ENCODE data around the gene KLHDC4. TPM values are rescaled to one million over a fixed set of nuclear protein-coding genes. Genes with fewer than 3 reads are reported as not detected.
A peak's percentile ranks its signal among the peaks of the same experiment; 100 is the strongest.

KLHDC4 gene
- total RNA-seq, 1 donor from 2014 or later: 16.6 TPM

DNA sequence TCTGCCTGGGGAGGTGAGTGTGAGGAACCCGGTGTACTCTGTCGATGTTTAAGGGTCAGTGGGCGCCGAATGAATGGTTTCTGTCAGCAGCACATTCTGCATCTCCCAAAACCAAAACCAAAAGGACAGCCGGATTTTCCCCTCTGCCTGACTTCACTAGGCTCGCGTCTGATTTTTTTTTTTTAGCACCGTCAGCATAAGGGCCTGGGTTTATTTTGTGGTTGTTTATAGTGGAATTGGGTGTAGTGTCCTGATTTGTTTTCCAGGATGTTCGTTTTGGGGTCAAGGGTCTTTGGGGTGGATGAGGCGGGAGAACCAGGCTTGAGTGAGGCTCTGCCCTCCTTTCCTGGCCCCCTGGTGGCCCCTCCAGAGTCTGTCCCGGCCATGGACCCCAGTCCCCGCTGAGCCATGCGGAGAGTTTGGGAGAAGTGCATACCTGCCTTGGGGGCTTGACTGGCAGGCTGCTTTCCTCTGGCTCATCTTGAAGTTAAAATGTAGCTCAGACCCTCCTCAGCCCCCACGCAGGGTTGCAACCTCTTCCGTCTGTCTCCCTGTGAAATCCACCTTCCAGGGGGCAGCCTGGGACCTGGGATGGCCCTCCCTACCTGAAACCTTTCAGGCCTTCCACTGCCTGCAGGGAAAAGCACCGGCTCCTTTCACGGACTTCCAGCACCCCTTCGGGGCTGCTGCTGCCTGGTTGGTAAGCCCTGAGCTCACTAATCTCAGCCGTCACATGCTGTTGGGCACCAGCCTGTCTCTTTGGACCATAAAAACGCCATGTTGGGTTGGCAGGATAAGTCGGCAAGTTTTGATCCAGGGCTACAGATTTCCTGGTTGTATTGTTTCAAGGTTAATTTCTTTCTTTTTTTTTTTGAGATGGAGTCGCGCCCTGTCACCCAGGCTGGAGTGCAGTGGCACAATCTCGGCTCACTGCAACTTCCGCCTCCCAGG is 103.3 kb downstream of the KLHDC4 start:
- no peak for DNase-seq (ENCODE audit: low read depth in 2 of 2)

DNA sequence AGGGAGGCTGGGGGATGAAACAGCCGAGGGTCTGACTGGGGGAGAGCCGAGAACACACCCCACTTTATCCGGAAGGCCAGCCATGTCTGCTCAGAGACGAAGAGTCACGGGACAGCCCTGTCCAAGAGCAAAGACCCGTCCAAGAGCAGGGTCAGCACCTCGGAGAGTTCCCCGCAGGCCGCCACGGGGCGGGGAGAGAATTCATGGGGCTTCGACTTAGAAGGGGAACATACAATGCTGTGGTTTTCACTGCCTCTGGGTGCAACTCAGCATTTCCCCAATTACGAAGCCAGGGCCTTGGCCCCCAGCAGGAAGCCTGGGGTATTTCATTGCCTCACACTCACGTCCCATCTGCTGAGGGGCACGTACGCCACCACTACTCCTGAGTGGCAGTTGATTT is 104.2 kb downstream of the KLHDC4 start:
- DNase-seq (ENCODE audit: low read depth in 2 of 2): peak in 1 of 2 donors; percentile 42

DNA sequence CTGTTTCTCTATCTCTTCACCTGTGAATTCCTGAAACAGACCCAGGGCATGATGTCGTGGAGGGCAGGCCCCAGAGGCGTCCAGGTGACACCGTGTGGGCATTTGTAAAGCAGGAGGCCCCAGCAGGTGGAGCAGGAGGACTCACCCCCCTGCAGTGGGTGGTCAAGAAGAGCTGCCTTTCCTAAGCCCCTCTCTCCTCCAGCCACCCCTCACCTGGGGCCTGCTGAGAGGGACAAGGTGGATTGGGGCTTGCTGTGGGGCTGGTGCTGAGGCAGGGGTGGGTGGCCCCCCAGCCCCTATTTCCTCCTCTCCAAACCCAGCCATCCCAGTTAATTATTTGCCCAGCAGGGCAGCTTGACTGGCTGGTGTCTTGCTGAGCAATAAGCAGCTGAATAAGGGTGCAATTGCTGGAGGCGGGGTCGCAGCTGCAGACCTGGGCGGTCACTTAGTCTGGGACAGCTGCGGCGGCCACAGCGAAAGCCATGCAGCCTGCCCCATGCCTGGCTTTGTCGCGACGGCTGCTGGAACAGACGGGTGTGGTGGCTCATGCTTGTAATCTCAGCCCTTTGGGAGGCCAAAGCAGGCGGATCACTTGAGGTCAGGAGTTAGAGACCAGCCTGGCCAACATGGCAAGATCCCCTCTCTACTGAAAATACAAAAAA is 107.1 kb downstream of the KLHDC4 start:
- no peak for DNase-seq (ENCODE audit: low read depth in 2 of 2)

Other genes starting within 250 kb of the KLHDC4 start
- gene JPH3, start 163.5 kb downstream of the KLHDC4 start, total RNA-seq: 0.64 and 1.3 TPM in 2 replicates
- 2.7 and 4.6 TPM in 2 replicates for gene SLC7A5, start 103.5 kb upstream of the KLHDC4 start, total RNA-seq
- gene CA5A, start 170.5 kb upstream of the KLHDC4 start, total RNA-seq: not detected in 2 replicates
- gene BANP, start 185.4 kb upstream of the KLHDC4 start, total RNA-seq: 13.9 and 17.2 TPM in 2 replicates